OCI-LY7 (cell line): ENCODE data around the gene SALL2. TPM values are rescaled to one million over a fixed set of nuclear protein-coding genes. Genes with fewer than 3 reads are reported as not detected.

Experiments
- BruUV-seq: library from RNA; stranded (reverse); fragments of 400-500 nt; replicated peaks from 2 replicates; lab custom pipeline; 2021; lab: Mats Ljungman, UMichigan
- CTCF ChIA-PET: fragments of 300-600 bp; sonication (Branson Sonifier 250); formaldehyde crosslinking; loops from one replicate; lab custom pipeline; 2022; ENCODE audit warnings: antibody characterized with exemption; ENCODE audit not compliant: unreplicated experiment; lab: Charles Lee
- POLR2A ChIA-PET: fragments of 300-600 bp; sonication (Branson Sonifier 250); formaldehyde crosslinking; loops from one replicate; lab custom pipeline; 2022; ENCODE audit warnings: antibody characterized with exemption; lab: Charles Lee
- DNase-seq: peaks from one replicate; pipeline ENCODE4 v3.0.0-alpha.2; 2015; ENCODE audit warnings: low spot score
- H2AFZ ChIP-seq: fragments of 200-600 bp; sonication (generic), shearing (Covaris generic); 2 replicates; pipeline ENCODE4 v1.6.1; 2014; ENCODE audit warnings: mild to moderate bottlenecking, antibody characterized with exemption, low read length, moderate library complexity
- H3K27ac ChIP-seq: fragments of 200-600 bp; sonication (generic); 2 replicates; pipeline ENCODE4 v1.5.1; 2014; ENCODE audit warnings: mixed run types, low read depth, mild to moderate bottlenecking, moderate library complexity, low read length, inconsistent platforms; ENCODE audit not compliant: poor library complexity, severe bottlenecking
- H3K36me3 ChIP-seq: fragments of 200-600 bp; sonication (generic); 2 replicates; pipeline ENCODE4 v1.6.1; 2014; ENCODE audit warnings: mild to moderate bottlenecking, antibody characterized with exemption, low read length, moderate library complexity, mixed read lengths; ENCODE audit not compliant: insufficient read depth
- H3K4me1 ChIP-seq: fragments of 200-600 bp; sonication (generic); 2 replicates; pipeline ENCODE4 v1.5.1; 2014; ENCODE audit warnings: mild to moderate bottlenecking, low read length; ENCODE audit not compliant: insufficient read depth, poor library complexity, severe bottlenecking
- H3K4me2 ChIP-seq: fragments of 200-600 bp; sonication (generic); 2 replicates; pipeline ENCODE4 v1.6.1; 2014; ENCODE audit warnings: mild to moderate bottlenecking, low read length
- H3K4me3 ChIP-seq: fragments of 200-600 bp; sonication (generic); 2 replicates; pipeline ENCODE4 v1.5.1; 2014; ENCODE audit warnings: mild to moderate bottlenecking, low read depth, low read length; ENCODE audit not compliant: poor library complexity, severe bottlenecking
- H3K79me2 ChIP-seq: fragments of 200-600 bp; sonication (generic); 2 replicates; pipeline ENCODE4 v1.6.1; 2016; ENCODE audit warnings: low read depth, mild to moderate bottlenecking, low read length, moderate library complexity, mixed read lengths; ENCODE audit not compliant: insufficient read depth
- H3K9me2 ChIP-seq: fragments of 200-600 bp; sonication (generic); 2 replicates; pipeline ENCODE4 v1.6.1; 2016; ENCODE audit warnings: mild to moderate bottlenecking, low read length, mixed read lengths; ENCODE audit not compliant: insufficient read depth
- H3K9me3 ChIP-seq: fragments of 200-600 bp; sonication (generic); 2 replicates; pipeline ENCODE4 v1.6.1; 2014; ENCODE audit warnings: mild to moderate bottlenecking, mixed run types, low read length, mixed read lengths
- H4K20me1 ChIP-seq: fragments of 200-600 bp; sonication (generic); 2 replicates; pipeline ENCODE4 v1.6.1; 2014; ENCODE audit warnings: mild to moderate bottlenecking, antibody characterized with exemption, low read length, moderate library complexity, mixed read lengths; ENCODE audit not compliant: insufficient read depth
- EZH2phosphoT487 ChIP-seq: fragments of 200-600 bp; sonication (generic); IDR thresholded peaks from 2 replicates; pipeline ENCODE4 v1.6.1; 2018; ENCODE audit warnings: low read depth, borderline replicate concordance, mild to moderate bottlenecking, mixed run types, antibody characterized with exemption, low read length, moderate library complexity, mixed read lengths
- intact Hi-C: fragments of 100-400 bp; cut with micrococcal nuclease; formaldehyde crosslinking; loops from one replicate; pipeline ENCODE4 v1.10.0; 2022; ENCODE audit not compliant: unreplicated experiment
- total RNA-seq, 2 experiments: library from RNA; depleted of rRNA in 1 of 2; stranded (reverse); fragments of >200 nt in 1 of 2; shearing (Covaris generic) in 1 of 2; gene quantifications; 2 replicates each; pipeline ENCODE4 v1.2.3, GENCODE V29; 2014 to 2022
- TF ChIP-seq, protein P1 (sequence below): fragments of 200-600 bp; sonication (generic); conservative IDR thresholded peaks from 2 replicates; pipeline ENCODE4 v1.5.1; 2014; ENCODE audit warnings: mild to moderate bottlenecking, antibody characterized with exemption, low read length, moderate library complexity, mixed read lengths

The SALL2 gene
- total RNA-seq, 2 experiments from 2014 or later = 8.2 to 15.9 TPM

DNA sequence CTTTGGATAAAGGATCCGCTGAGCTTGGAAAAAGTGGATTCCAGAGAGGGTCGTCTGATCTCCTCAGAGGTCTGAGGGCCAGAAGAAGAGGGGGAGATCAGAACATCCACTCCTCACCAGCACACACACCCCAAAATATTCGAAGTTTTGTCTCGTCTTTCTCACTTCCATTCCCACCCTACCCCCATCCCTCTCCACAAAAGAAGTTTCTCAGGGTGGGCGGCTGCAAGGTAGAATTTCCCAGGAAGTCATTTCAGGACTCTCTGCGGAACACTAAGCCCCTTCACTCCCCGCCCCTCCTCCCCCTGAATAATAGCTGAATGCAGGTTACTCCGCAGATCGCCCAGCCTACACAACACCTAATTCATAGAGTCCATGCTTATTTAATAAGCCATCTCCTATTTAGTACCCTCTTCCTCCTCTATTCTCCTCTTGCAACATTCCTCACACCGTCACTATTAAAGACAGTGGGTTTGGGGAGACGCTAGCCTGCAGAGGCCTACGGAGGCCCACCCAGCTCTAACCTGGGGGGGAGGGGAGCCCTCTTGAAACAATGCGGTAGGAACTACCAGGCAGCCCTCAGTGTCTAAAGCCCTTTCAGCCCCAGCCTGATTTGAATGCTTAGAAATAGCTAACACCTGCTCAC lies 649 bp upstream of the SALL2 start:
- ChIA-PET CTCF (interaction anchor here (0.6 to 1.4 kb wide), 7 partner anchors 12 to 229 kb away, joined by 3 to 15 read pairs (median 7); partner anchors contain the start of gene METTL3), POLR2A (interaction anchor here (0.6 to 3.3 kb wide), 19 partner anchors 7 to 755 kb away, joined by 3 to 33 read pairs (median 6); partner anchors contain the start of genes ARHGEF40, CHD8 and METTL3)
- H3K79me2 ChIP-seq = no peaks in the 10 kb centered on the region
- H3K4me1 ChIP-seq = peaks cover 45% of the 10 kb centered on the region
- H3K4me2 ChIP-seq = peak overlapping the region; percentile 80
- no peaks in the 10 kb centered on the region for H3K9me2 ChIP-seq
- intact Hi-C loops = loop anchor here (1.0 kb wide), 1 partner anchor 15 kb away; the partner anchor contains the start of gene METTL3
- no peaks in the 10 kb centered on the region for H3K36me3 ChIP-seq
- no peaks in the 10 kb centered on the region for H4K20me1 ChIP-seq
- H2AFZ ChIP-seq = peak overlapping the region; percentile 62
- no peaks in the 10 kb centered on the region for H3K9me3 ChIP-seq
- no TSS peak for BruUV-seq
- H3K4me3 ChIP-seq = peak overlapping the region; percentile 83
- DNase-seq = peak; percentile 89
- TF ChIP-seq, protein P1, sequence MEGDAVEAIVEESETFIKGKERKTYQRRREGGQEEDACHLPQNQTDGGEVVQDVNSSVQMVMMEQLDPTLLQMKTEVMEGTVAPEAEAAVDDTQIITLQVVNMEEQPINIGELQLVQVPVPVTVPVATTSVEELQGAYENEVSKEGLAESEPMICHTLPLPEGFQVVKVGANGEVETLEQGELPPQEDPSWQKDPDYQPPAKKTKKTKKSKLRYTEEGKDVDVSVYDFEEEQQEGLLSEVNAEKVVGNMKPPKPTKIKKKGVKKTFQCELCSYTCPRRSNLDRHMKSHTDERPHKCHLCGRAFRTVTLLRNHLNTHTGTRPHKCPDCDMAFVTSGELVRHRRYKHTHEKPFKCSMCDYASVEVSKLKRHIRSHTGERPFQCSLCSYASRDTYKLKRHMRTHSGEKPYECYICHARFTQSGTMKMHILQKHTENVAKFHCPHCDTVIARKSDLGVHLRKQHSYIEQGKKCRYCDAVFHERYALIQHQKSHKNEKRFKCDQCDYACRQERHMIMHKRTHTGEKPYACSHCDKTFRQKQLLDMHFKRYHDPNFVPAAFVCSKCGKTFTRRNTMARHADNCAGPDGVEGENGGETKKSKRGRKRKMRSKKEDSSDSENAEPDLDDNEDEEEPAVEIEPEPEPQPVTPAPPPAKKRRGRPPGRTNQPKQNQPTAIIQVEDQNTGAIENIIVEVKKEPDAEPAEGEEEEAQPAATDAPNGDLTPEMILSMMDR = no peak
- TF ChIP-seq EZH2phosphoT487 = no peak
- peak overlapping the region; percentile 81 for H3K27ac ChIP-seq

DNA sequence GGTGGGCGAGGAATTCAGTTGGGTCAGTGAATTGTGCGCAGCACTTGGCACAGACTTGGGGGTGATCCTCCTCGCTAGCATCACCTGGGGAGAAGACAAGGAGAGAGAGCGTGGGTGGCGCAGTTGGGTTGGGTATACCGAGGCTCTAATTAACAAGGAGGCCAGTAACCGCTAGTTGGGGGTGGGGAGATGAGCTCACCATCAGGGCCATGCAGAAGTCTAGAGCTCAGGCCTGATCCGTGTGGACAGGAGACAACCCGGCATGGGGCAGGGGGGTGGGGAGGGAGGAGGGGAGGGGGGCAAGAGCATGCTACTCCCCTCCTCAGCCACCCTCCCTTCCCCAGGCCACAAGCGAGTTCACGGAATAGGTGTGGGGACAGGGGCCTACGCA lies 580 bp downstream of the SALL2 start:
- Histone ChIP-seq H3K36me3 (no peaks in the 10 kb centered on the region), H3K79me2 (no peaks in the 10 kb centered on the region), H3K27ac (peak overlapping the region; percentile 81), H3K9me3 (no peaks in the 10 kb centered on the region), H3K4me3 (peak overlapping the region; percentile 83), H3K9me2 (no peaks in the 10 kb centered on the region), H3K4me1 (peaks cover 45% of the 10 kb centered on the region), H2AFZ (peak overlapping the region; percentile 62), H3K4me2 (peak overlapping the region; percentile 80), H4K20me1 (no peaks in the 10 kb centered on the region)
- ChIA-PET CTCF (interaction anchor here (0.6 to 1.1 kb wide), 7 partner anchors 35 to 1452 kb away, joined by 3 to 14 read pairs (median 5); partner anchors contain the start of gene CHD8), POLR2A (interaction anchor here (0.6 to 3.3 kb wide), 10 partner anchors 9 to 1226 kb away, joined by 3 to 33 read pairs (median 8); partner anchors contain the start of genes CHD8 and METTL3)
- BruUV-seq = TSS peak; percentile 73
- DNase-seq = no peak
- intact Hi-C loops = no loop called here
- TF ChIP-seq, protein P1 = no peak
- TF ChIP-seq EZH2phosphoT487 = no peak
